ENCODE results near the gene MYOM3. TPM values are rescaled to one million over a fixed set of nuclear protein-coding genes. Genes with fewer than 3 reads are reported as not detected.

The MYOM3 gene
- total RNA-seq, 1 donor from 2014 or later = 1.2 TPM

GRCh38 chr1:24086466-24086865, 25.5 kb downstream of the MYOM3 start:
- H3K27ac ChIP-seq = no peak overlapping the region
- no peak for DNase-seq (ENCODE audit: low spot score in 2 of 2)
- H3K27me3 ChIP-seq = no peaks in the 10 kb centered on the region
- TF ChIP-seq CTCF (IDR thresholded peaks at IDR 0.05) = no peak
- H3K4me1 ChIP-seq = no peaks in the 10 kb centered on the region
- no peaks in the 10 kb centered on the region for H3K9me3 ChIP-seq
- no peak overlapping the region for H3K4me3 ChIP-seq
- no peaks in the 10 kb centered on the region for H3K36me3 ChIP-seq
- intact Hi-C loops (cut with DNase I) = no loop called here

DNA sequence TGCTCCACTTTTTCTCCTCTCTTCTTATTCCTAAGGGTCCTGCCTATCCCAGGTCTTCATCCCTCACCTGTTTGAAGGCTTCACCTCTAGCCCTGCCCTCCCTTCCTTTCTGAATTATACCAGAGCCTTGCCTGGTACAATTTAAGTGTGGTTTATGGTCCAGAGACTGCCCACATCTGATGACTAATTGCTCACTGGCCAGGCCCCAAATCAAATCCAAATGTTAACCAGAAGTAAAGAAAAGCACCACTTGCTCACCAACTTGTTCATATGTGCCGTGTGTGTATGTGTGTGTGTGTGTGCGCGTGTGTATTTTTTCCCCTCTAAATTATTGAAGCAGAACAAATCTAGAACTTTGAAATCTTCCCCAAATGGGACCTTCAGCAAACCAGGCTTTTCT, 26.4 kb downstream of the MYOM3 start:
- Histone ChIP-seq H3K9me3 (no peaks in the 10 kb centered on the region), H3K27ac (no peak overlapping the region), H3K36me3 (no peaks in the 10 kb centered on the region), H3K4me3 (no peak overlapping the region), H3K4me1 (no peaks in the 10 kb centered on the region), H3K27me3 (no peaks in the 10 kb centered on the region)
- TF ChIP-seq CTCF (IDR thresholded peaks at IDR 0.05) = no peak
- no peak for DNase-seq (ENCODE audit: low spot score in 2 of 2)
- intact Hi-C loops (cut with DNase I) = no loop called here

DNA sequence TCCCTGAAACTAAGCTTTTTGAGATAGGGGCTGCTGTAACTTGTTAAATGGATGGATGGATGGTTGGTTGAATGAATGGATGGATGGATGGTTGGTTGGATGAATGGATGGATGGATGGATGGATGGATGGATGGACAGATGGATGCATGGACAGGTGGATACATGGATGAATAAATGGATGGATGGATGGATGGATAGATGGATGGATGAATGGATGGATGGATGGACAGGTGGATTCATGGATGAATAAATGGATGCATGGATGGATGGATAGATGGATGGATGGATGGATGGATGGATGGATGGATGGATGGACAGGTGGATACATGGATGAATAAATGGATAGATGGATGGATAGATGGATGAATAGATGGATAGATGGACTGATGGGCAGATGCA, 26.9 kb downstream of the MYOM3 start:
- Histone ChIP-seq H3K4me1 (no peaks in the 10 kb centered on the region), H3K27ac (no peak overlapping the region), H3K27me3 (no peaks in the 10 kb centered on the region), H3K36me3 (no peaks in the 10 kb centered on the region), H3K4me3 (no peak overlapping the region), H3K9me3 (no peaks in the 10 kb centered on the region)
- intact Hi-C loops (cut with DNase I) = no loop called here
- DNase-seq (ENCODE audit: low spot score in 2 of 2) = no peak
- TF ChIP-seq CTCF (IDR thresholded peaks at IDR 0.05) = no peak

- H3K27me3 ChIP-seq = no peaks in the 10 kb centered on the region
- no peak overlapping the region for H3K27ac ChIP-seq
- TF ChIP-seq CTCF (IDR thresholded peaks at IDR 0.05) = no peak
- intact Hi-C loops (cut with DNase I) = no loop called here
- DNase-seq (ENCODE audit: low spot score in 2 of 2) = no peak
- H3K9me3 ChIP-seq = no peaks in the 10 kb centered on the region
- no peaks in the 10 kb centered on the region for H3K36me3 ChIP-seq
- no peaks in the 10 kb centered on the region for H3K4me1 ChIP-seq
- H3K4me3 ChIP-seq = no peak overlapping the region
These were observed 27.9 kb downstream of the MYOM3 start for GRCh38 chr1:24084050-24084449.

GRCh38 chr1:24082372-24082771, 29.6 kb downstream of the MYOM3 start:
- Histone ChIP-seq H3K36me3 (no peaks in the 10 kb centered on the region), H3K4me1 (no peaks in the 10 kb centered on the region), H3K27me3 (no peaks in the 10 kb centered on the region), H3K4me3 (no peak overlapping the region), H3K27ac (no peak overlapping the region), H3K9me3 (no peaks in the 10 kb centered on the region)
- DNase-seq (ENCODE audit: low spot score in 2 of 2) = no peak
- TF ChIP-seq CTCF (IDR thresholded peaks at IDR 0.05) = no peak
- intact Hi-C loops (cut with DNase I) = no loop called here

- Histone ChIP-seq H3K4me1 (no peaks in the 10 kb centered on the region), H3K27me3 (no peaks in the 10 kb centered on the region), H3K9me3 (no peaks in the 10 kb centered on the region), H3K27ac (no peak overlapping the region), H3K4me3 (no peak overlapping the region), H3K36me3 (no peaks in the 10 kb centered on the region)
- no peak for DNase-seq (ENCODE audit: low spot score in 2 of 2)
- intact Hi-C loops (cut with DNase I) = no loop called here
- no peak for TF ChIP-seq CTCF (IDR thresholded peaks at IDR 0.05)
These were observed 30.7 kb downstream of the MYOM3 start for GRCh38 chr1:24081190-24081589.

Data from ascending aorta (tissue), 2 donors.